Measurements from ENCODE around the gene GPR137.
"Not testable (repeated sequence)": the region's sequence is repeated elsewhere in the genome, so short reads cannot be mapped to it uniquely, and the experiment has no call there.

Gene GPR137

GRCh38 chr11:64321026-64321425, 35.4 kb downstream of the GPR137 start:
- no peak for DNase-seq (ENCODE audit: low read depth)

GRCh38 chr11:64321533-64321932, 35.9 kb downstream of the GPR137 start:
- no peak for DNase-seq (ENCODE audit: low read depth)

GRCh38 chr11:64322925-64323260, 37.2 kb downstream of the GPR137 start:
- DNase-seq (ENCODE audit: low read depth): no peak

- DNase-seq (ENCODE audit: low read depth): no peak
These were observed 37.7 kb downstream of the GPR137 start for GRCh38 chr11:64323373-64323772.

- not testable (repeated sequence) for DNase-seq (ENCODE audit: low read depth)
These were observed 38.3 kb downstream of the GPR137 start for GRCh38 chr11:64323984-64324383.

- no peak for DNase-seq (ENCODE audit: low read depth)
These were observed 39.2 kb downstream of the GPR137 start for GRCh38 chr11:64324692-64325469.

- no peak for DNase-seq (ENCODE audit: low read depth)
These were observed 41.7 kb downstream of the GPR137 start for GRCh38 chr11:64327375-64327774.

- DNase-seq (ENCODE audit: low read depth): no peak
These were observed 42.3 kb downstream of the GPR137 start for GRCh38 chr11:64327993-64328392.

- no peak for DNase-seq (ENCODE audit: low read depth)
These were observed 45.2 kb downstream of the GPR137 start for GRCh38 chr11:64330888-64331287.

GRCh38 chr11:64331569-64332371, 46.1 kb downstream of the GPR137 start:
- peak; percentile 55 for DNase-seq (ENCODE audit: low read depth)

- DNase-seq (ENCODE audit: low read depth): no peak
These were observed 47.9 kb downstream of the GPR137 start for GRCh38 chr11:64333556-64333955.

GRCh38 chr11:64334764-64335735, 49.4 kb downstream of the GPR137 start:
- DNase-seq (ENCODE audit: low read depth): no peak

GRCh38 chr11:64337538-64338249, 52.0 kb downstream of the GPR137 start:
- DNase-seq (ENCODE audit: low read depth): no peak

GRCh38 chr11:64338716-64339115, 53.1 kb downstream of the GPR137 start:
- no peak for DNase-seq (ENCODE audit: low read depth)

All from stimulated activated CD8-positive, alpha-beta memory T cell treated with anti-CD3 and anti-CD28 coated beads, Interleukin-12 subunit alpha, Interleukin-12 subunit beta, amount 100 ng/mL, for 4 hours (primary cell).